GM23248 (cell line): ENCODE measurements around the gene RDH8. TPM values are rescaled to one million over a fixed set of nuclear protein-coding genes. Genes with fewer than 3 reads are reported as not detected.

Source experiments
- DNase-seq: peaks from one replicate; pipeline ENCODE4 v3.0.0-alpha.2; 2015
- H2AFZ ChIP-seq: fragments of 200-600 bp; sonication (generic); 2 replicates; pipeline ENCODE4 v1.6.1; 2016; ENCODE audit warnings: antibody characterized with exemption
- H3F3A ChIP-seq: fragments of 200-600 bp; sonication (generic); 2 replicates; pipeline ENCODE4 v1.6.1; 2016; ENCODE audit warnings: mild to moderate bottlenecking, antibody characterized with exemption, mixed run types; ENCODE audit not compliant: insufficient read depth
- H3K27ac ChIP-seq: fragments of 200-600 bp; sonication (generic); 2 replicates; pipeline ENCODE4 v1.5.1; 2016; ENCODE audit warnings: mild to moderate bottlenecking
- H3K27me3 ChIP-seq: fragments of 200-600 bp; sonication (generic); replicated peaks from 2 replicates; pipeline ENCODE4 v1.6.1; 2016; ENCODE audit warnings: mild to moderate bottlenecking; ENCODE audit not compliant: insufficient read depth
- H3K36me3 ChIP-seq: fragments of 200-600 bp; sonication (generic); 2 replicates; pipeline ENCODE4 v1.6.1; 2016; ENCODE audit warnings: low read depth, mild to moderate bottlenecking
- H3K4me1 ChIP-seq: fragments of 200-600 bp; sonication (generic); 2 replicates; pipeline ENCODE4 v1.6.1; 2016; ENCODE audit warnings: mild to moderate bottlenecking; ENCODE audit not compliant: insufficient read depth
- H3K4me2 ChIP-seq: fragments of 200-600 bp; sonication (generic); one replicate; pipeline ENCODE4 v1.6.1; 2016; ENCODE audit warnings: mild to moderate bottlenecking; ENCODE audit not compliant: unreplicated experiment
- H3K4me3 ChIP-seq: fragments of 200-600 bp; sonication (generic); 2 replicates; pipeline ENCODE4 v1.5.1; 2016; ENCODE audit warnings: mild to moderate bottlenecking
- H3K79me2 ChIP-seq: fragments of 200-600 bp; sonication (generic); 2 replicates; pipeline ENCODE4 v1.6.1; 2016; ENCODE audit warnings: mild to moderate bottlenecking; ENCODE audit not compliant: insufficient read depth
- H3K9ac ChIP-seq: fragments of 200-600 bp; sonication (generic); 2 replicates; pipeline ENCODE4 v1.6.1; 2016; ENCODE audit warnings: mild to moderate bottlenecking
- H3K9me2 ChIP-seq: fragments of 200-600 bp; sonication (generic); 2 replicates; pipeline ENCODE4 v1.6.1; 2016; ENCODE audit warnings: mixed run types, mild to moderate bottlenecking, moderate library complexity; ENCODE audit not compliant: insufficient read depth
- H3K9me3 ChIP-seq: fragments of 200-600 bp; sonication (generic); one replicate; pipeline ENCODE4 v1.6.1; 2017; ENCODE audit warnings: low read depth
- H4K20me1 ChIP-seq: fragments of 200-600 bp; sonication (generic); 2 replicates; pipeline ENCODE4 v1.6.0; 2016; ENCODE audit not compliant: insufficient read depth
- EZH2 ChIP-seq: fragments of 200-600 bp; sonication (generic); IDR thresholded peaks from 2 replicates; pipeline ENCODE4 v1.6.1; 2018; ENCODE audit warnings: antibody characterized with exemption, mild to moderate bottlenecking; ENCODE audit not compliant: insufficient read depth, poor library complexity, severe bottlenecking
- EZH2phosphoT487 ChIP-seq: fragments of 200-600 bp; sonication (generic); IDR thresholded peaks from 2 replicates; pipeline ENCODE4 v1.6.1; 2018; ENCODE audit warnings: antibody characterized with exemption, moderate library complexity, mild to moderate bottlenecking, low read depth; ENCODE audit not compliant: insufficient read depth
- WGBS, 2 experiments: methylation state at CpG; one replicate each; pipeline ENCODE4 v1.1.6; 2015 to 2017; ENCODE audit warnings: low lambda C conversion rate in 2 of 2, low coverage in 1 of 2; ENCODE audit errors: missing lambda C conversion rate in 2 of 2; 5-methylcytosine and 5-hydroxymethylcytosine counted together
- in situ Hi-C: fragments of 300-500 bp; cut with MboI; formaldehyde crosslinking; loops from 2 replicates; pipeline ENCODE4 v1.15.0; 2020
- polyA plus RNA-seq: library from polyadenylated mRNA; unstranded; fragments of >200 nt; fragmentation: Nextera tagmentation; extraction: Ambion mirVana; gene quantifications from 2 replicates; pipeline ENCODE4 v1.2.1, GENCODE V29; 2016
- total RNA-seq: library from RNA; depleted of rRNA; stranded (reverse); fragments of >200 nt; shearing (Covaris generic); gene quantifications from 2 replicates; pipeline ENCODE4 v1.2.3, GENCODE V29; 2014

Gene RDH8
- total and polyA plus RNA-seq, 2 experiments from 2014 or later = 0.19 to 0.97 TPM

- in situ Hi-C loops = no loop called here
- H4K20me1 ChIP-seq = no peaks in the 10 kb centered on the region
- H3K27ac ChIP-seq = no peak overlapping the region
- H3K4me2 ChIP-seq = no peak overlapping the region
- no peaks in the 10 kb centered on the region for H3K36me3 ChIP-seq
- no peaks in the 10 kb centered on the region for H3K9me3 ChIP-seq
- TF ChIP-seq EZH2 = no peak
- no peak for TF ChIP-seq EZH2phosphoT487
- H3K9me2 ChIP-seq = no peaks in the 10 kb centered on the region
- no peak overlapping the region for H2AFZ ChIP-seq
- H3K79me2 ChIP-seq = no peaks in the 10 kb centered on the region
- H3K4me1 ChIP-seq = no peaks in the 10 kb centered on the region
- no peaks in the 10 kb centered on the region for H3F3A ChIP-seq
- 75 to 83% methylated on average over 7 to 8 of the region's 8 CpGs for WGBS, 2 experiments
- no peak overlapping the region for H3K9ac ChIP-seq
- DNase-seq = no peak
- no peaks in the 10 kb centered on the region for H3K27me3 ChIP-seq
- H3K4me3 ChIP-seq = no peak overlapping the region
Measured at GRCh38 chr19:9968820-9969687, 44.2 kb upstream of the RDH8 start.

GRCh38 chr19:9969688-9969975 is 43.7 kb upstream of the RDH8 start:
- H3K36me3 ChIP-seq = no peaks in the 10 kb centered on the region
- H3F3A ChIP-seq = no peaks in the 10 kb centered on the region
- H3K27me3 ChIP-seq = no peaks in the 10 kb centered on the region
- H3K4me1 ChIP-seq = no peaks in the 10 kb centered on the region
- no peaks in the 10 kb centered on the region for H4K20me1 ChIP-seq
- DNase-seq = no peak
- H2AFZ ChIP-seq = no peak overlapping the region
- no peak overlapping the region for H3K27ac ChIP-seq
- H3K9ac ChIP-seq = no peak overlapping the region
- H3K9me3 ChIP-seq = no peaks in the 10 kb centered on the region
- H3K4me3 ChIP-seq = no peak overlapping the region
- 70 to 79% methylated on average over 2 of the region's 2 CpGs for WGBS, 2 experiments
- H3K9me2 ChIP-seq = no peaks in the 10 kb centered on the region
- H3K4me2 ChIP-seq = no peak overlapping the region
- in situ Hi-C loops = no loop called here
- H3K79me2 ChIP-seq = no peaks in the 10 kb centered on the region
- TF ChIP-seq EZH2phosphoT487 = no peak
- TF ChIP-seq EZH2 = no peak

GRCh38 chr19:9970481-9970880 is 42.8 kb upstream of the RDH8 start:
- Histone ChIP-seq H3K36me3 (no peaks in the 10 kb centered on the region), H4K20me1 (no peaks in the 10 kb centered on the region), H3K4me2 (no peak overlapping the region), H3K9ac (no peak overlapping the region), H2AFZ (no peak overlapping the region), H3K27ac (no peak overlapping the region), H3K9me3 (no peaks in the 10 kb centered on the region), H3K4me3 (no peak overlapping the region), H3K27me3 (no peaks in the 10 kb centered on the region), H3F3A (no peaks in the 10 kb centered on the region), H3K79me2 (no peaks in the 10 kb centered on the region), H3K4me1 (no peaks in the 10 kb centered on the region), H3K9me2 (no peaks in the 10 kb centered on the region)
- WGBS, 2 experiments = 89% methylated on average over 7 to 8 of the region's 8 CpGs
- DNase-seq = no peak
- in situ Hi-C loops = no loop called here
- TF ChIP-seq EZH2 (no peak), EZH2phosphoT487 (no peak)

GRCh38 chr19:9971166-9971897 is 42.0 kb upstream of the RDH8 start:
- no peaks in the 10 kb centered on the region for H3K4me1 ChIP-seq
- no peak overlapping the region for H3K4me2 ChIP-seq
- H3K4me3 ChIP-seq = no peak overlapping the region
- H3K27me3 ChIP-seq = no peaks in the 10 kb centered on the region
- no peak overlapping the region for H3K27ac ChIP-seq
- no peak overlapping the region for H2AFZ ChIP-seq
- no peak for DNase-seq
- WGBS, 2 experiments = 80 to 85% methylated on average over 15 of the region's 15 CpGs
- H3K9me3 ChIP-seq = no peaks in the 10 kb centered on the region
- H3K79me2 ChIP-seq = no peaks in the 10 kb centered on the region
- in situ Hi-C loops = no loop called here
- TF ChIP-seq EZH2phosphoT487 = no peak
- TF ChIP-seq EZH2 = no peak
- no peaks in the 10 kb centered on the region for H3K36me3 ChIP-seq
- H3K9me2 ChIP-seq = no peaks in the 10 kb centered on the region
- no peaks in the 10 kb centered on the region for H4K20me1 ChIP-seq
- H3K9ac ChIP-seq = no peak overlapping the region
- H3F3A ChIP-seq = no peaks in the 10 kb centered on the region
